ENCODE results near the gene CNST.
"Not testable (repeated sequence)": the region's sequence is repeated elsewhere in the genome, so short reads cannot be mapped to it uniquely, and the experiment has no call there.

The CNST gene

GRCh38 chr1:246632281-246633168 lies 66.3 kb downstream of the CNST start:
- H3K4me3 ChIP-seq (ENCODE audit: low read depth, low read length), result no peak overlapping the region
- DNase-seq (ENCODE audit: low read depth), result no peak
- no peak for TF ChIP-seq CTCF (IDR thresholded peaks at IDR 0.05; ENCODE audit: insufficient read depth, low read depth, low read length, missing control alignments)

GRCh38 chr1:246634659-246635058 lies 68.4 kb downstream of the CNST start:
- not testable (repeated sequence) for DNase-seq (ENCODE audit: low read depth); H3K4me3 ChIP-seq (ENCODE audit: low read depth, low read length)

GRCh38 chr1:246638941-246639655 lies 72.8 kb downstream of the CNST start:
- no peak for TF ChIP-seq CTCF (IDR thresholded peaks at IDR 0.05; ENCODE audit: insufficient read depth, low read depth, low read length, missing control alignments)
- DNase-seq (ENCODE audit: low read depth), result no peak
- no peak overlapping the region for H3K4me3 ChIP-seq (ENCODE audit: low read depth, low read length)

- TF ChIP-seq CTCF (IDR thresholded peaks at IDR 0.05; ENCODE audit: insufficient read depth, low read depth, low read length, missing control alignments), result no peak
- no peak overlapping the region for H3K4me3 ChIP-seq (ENCODE audit: low read depth, low read length)
- DNase-seq (ENCODE audit: low read depth), result no peak
These were observed 73.5 kb downstream of the CNST start for GRCh38 chr1:246639732-246640131.

GRCh38 chr1:246640747-246641146 lies 74.5 kb downstream of the CNST start:
- no peak overlapping the region for H3K4me3 ChIP-seq (ENCODE audit: low read depth, low read length)
- DNase-seq (ENCODE audit: low read depth), result no peak
- TF ChIP-seq CTCF (IDR thresholded peaks at IDR 0.05; ENCODE audit: insufficient read depth, low read depth, low read length, missing control alignments), result no peak

GRCh38 chr1:246641394-246641793 lies 75.1 kb downstream of the CNST start:
- DNase-seq (ENCODE audit: low read depth), result no peak
- no peak for TF ChIP-seq CTCF (IDR thresholded peaks at IDR 0.05; ENCODE audit: insufficient read depth, low read depth, low read length, missing control alignments)
- no peak overlapping the region for H3K4me3 ChIP-seq (ENCODE audit: low read depth, low read length)

- TF ChIP-seq CTCF (IDR thresholded peaks at IDR 0.05; ENCODE audit: insufficient read depth, low read depth, low read length, missing control alignments), result no peak
- DNase-seq (ENCODE audit: low read depth), result no peak
- H3K4me3 ChIP-seq (ENCODE audit: low read depth, low read length), result no peak overlapping the region
These were observed 76.5 kb downstream of the CNST start for GRCh38 chr1:246642719-246643118.
